Thyroid gland (tissue), 4 donors: ENCODE results near the gene TAF6.

ENCODE experiments used
- POLR2A ChIP-seq, 2 donors: fragments of 450-650 bp; IDR thresholded peaks; one replicate each; pipeline ENCODE4 v1.6.1; 2017; ENCODE audit warnings: antibody characterized with exemption in 2 of 2, mild to moderate bottlenecking in 2 of 2, moderate library complexity in 1 of 2
- TF ChIP-seq, protein P1 (sequence below), 6 experiments: fragments of 200-600 bp in 3 of 6; fragments of 450-650 bp in 3 of 6; sonication (generic) in 3 of 6; IDR thresholded peaks; one replicate each; pipeline ENCODE4 v1.5.1; 2016 to 2019; ENCODE audit warnings: antibody characterized with exemption in 6 of 6, mild to moderate bottlenecking in 2 of 6, inconsistent platforms in 1 of 6, moderate library complexity in 1 of 6

DNA sequence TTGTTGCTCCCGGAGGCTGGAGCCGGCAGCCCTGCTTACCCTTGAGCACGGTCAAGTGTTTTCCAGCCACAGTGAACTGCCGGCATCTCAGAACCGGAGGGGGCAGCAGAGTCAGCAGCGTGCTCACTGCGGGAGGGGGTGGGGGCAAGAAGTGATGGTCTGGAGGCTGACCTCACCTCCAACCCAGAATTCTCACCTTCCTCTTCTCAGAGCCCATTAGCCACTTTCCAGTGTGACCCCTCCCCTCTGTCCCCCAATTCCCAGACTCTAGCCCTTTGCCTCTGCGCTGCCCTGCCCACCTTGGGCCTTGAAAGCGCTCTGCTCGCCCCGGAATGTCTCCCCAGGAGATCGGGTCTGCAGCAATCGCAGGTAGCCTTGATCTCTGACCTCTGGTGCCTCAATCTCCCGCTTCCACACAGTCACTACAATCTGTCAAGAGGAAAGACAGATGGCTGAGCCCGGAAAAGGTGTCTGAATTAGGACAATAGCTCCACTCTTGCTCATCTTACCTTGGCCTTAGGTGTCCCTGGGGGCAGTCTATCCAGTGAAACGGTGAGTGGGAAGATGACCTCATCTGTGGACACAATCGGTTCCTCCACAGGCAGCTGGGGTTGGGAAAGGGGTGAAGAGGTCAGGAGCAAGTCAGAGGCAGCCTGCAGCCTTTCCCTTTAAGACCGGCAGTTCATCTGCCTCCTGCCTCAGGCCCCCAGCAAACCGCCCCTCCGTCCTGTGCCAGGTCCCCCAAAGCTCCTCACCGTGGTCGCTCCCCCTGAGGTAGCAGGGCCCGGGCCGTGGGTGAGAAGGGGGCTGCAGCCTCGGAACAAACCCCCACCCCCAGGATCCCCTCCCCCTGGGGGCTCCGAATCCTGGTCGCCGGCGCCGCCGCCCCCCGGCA is 38.4 kb upstream of the TAF6 start:
- TF ChIP-seq, protein P1, sequence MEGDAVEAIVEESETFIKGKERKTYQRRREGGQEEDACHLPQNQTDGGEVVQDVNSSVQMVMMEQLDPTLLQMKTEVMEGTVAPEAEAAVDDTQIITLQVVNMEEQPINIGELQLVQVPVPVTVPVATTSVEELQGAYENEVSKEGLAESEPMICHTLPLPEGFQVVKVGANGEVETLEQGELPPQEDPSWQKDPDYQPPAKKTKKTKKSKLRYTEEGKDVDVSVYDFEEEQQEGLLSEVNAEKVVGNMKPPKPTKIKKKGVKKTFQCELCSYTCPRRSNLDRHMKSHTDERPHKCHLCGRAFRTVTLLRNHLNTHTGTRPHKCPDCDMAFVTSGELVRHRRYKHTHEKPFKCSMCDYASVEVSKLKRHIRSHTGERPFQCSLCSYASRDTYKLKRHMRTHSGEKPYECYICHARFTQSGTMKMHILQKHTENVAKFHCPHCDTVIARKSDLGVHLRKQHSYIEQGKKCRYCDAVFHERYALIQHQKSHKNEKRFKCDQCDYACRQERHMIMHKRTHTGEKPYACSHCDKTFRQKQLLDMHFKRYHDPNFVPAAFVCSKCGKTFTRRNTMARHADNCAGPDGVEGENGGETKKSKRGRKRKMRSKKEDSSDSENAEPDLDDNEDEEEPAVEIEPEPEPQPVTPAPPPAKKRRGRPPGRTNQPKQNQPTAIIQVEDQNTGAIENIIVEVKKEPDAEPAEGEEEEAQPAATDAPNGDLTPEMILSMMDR (IDR thresholded peaks at IDR 0.05), result no peak
- no peak for TF ChIP-seq POLR2A (IDR thresholded peaks at IDR 0.05)
